IPS-NIHi11 (cell line): ENCODE measurements around the gene RYR2.

ENCODE experiments used
- DNase-seq: peaks from one replicate; pipeline ENCODE4 v3.0.0; 2012; ENCODE audit warnings: mixed read lengths, low spot score

Gene RYR2

DNA sequence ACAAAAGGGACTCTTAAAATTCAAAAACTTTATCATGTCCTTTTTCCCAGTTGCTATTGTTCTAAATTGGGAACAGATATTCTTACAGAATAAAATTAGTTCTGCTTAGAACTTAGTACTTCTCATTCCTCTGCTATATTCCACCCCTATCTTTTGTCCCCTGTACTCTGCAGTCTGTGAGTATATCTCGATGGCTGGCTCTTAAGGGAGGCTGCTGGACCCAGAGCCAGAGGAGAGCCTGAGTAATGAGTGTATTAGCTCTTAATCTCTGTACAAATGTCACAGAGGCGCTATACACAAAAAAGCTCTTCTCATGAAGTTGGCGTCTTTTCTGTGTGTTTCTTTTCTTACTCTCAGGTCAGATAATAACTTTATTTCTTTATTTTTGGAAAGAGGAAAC lies 425.3 kb downstream of the RYR2 start:
- DNase-seq: no peak

DNA sequence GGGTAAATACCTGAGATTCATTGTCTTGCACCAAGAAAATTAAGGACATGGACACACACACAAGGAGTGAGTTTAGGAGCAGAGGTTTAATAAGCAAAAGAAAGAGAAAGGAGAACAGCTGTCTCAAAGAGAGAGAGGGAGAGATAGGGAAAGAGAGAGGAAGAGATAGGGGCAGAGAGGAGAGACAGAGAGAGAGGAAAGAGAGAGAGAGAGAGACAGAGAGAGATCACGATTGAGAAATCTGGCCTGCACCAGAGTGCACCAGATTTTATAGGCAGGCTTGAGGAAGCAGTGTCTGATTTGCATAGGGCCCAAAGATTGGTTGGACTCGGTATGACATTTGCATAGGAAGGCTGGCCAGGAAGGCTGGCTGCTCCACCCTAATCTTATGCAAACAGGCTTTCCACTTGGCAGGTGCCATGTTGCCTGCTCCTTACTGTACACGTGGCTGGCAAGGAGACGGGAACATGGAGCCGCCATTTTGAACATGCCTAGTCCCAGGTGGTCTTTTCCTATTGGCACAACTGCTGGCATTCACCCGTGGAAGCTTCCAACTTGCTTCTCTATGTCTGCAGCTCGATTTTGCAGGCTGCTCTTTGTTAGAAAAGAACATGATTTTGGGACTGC lies 428.8 kb downstream of the RYR2 start:
- DNase-seq: peak; percentile 26

DNA sequence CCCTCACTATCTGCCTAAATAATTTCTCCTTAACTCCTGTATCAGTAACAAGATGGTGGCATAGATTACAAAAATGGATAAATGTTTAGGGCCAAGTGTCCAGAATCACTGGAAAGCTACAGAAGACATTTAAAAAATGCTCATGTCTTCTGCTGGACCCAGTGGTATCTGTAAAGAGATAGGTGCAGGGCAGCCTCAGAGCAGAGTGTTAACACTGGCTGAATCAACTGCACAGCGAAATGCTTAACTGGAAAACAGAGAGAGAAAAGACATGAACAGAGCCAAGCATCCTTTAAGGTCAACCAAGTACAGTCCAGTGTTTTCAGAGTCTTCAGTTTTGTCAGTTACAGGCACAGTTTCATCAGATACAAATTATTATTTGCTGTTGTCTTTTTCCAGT lies 429.4 kb downstream of the RYR2 start:
- no peak for DNase-seq

DNA sequence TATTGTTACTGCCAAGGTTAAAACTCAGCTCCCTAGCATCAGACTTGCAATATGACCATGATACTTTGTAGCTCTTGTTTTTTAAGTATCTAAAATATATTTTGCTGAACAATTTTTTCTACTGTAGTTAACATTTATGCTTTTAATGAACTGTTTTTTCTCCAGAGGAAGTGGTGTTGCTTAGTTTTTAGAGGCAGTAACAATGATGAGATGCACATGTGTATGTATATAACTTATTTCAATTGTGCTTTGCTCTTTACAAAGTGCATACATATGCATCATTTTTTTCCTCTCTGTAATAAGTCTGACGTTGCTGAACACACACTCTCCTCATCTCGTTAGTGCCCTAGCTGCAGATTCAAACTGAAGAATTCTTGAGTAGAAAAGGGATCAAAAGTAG lies 430.0 kb downstream of the RYR2 start:
- DNase-seq: no peak

DNA sequence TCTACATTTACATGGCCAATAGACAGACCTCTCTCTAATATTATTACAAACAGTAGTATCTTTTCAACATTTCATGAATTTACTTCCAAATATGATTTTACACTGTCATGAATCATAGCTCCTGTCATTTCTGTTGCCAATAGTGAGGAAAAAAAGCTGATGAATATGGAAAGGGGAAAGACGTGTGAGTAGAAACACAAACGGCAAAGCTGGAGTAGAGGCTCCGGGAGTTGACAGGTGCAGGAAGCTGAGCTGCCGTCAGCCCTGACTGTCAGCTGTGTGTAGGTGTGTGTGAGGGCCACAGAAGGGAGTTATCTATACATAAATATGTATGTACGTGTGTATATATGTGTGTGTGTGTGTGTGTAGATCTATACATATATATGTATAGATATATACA lies 431.9 kb downstream of the RYR2 start:
- no peak for DNase-seq

DNA sequence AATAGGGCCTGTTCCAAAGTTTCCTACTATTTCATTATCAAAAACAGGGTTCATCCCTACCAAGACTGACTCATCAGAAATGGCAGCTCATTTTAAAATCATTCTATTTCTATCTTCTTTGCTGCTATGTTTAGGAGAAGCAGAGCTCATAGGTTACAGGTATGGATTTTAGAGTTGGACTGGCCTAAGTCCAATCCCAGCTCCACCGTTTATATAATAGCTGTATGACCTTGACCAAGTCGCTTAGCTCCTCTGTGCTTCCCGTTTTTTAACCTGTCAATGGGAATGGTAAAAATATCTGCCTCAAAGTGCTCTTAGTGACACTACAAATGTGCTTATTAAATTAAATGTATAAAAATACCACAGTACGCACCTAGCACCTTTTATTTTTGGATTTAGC lies 436.1 kb downstream of the RYR2 start:
- DNase-seq: no peak

DNA sequence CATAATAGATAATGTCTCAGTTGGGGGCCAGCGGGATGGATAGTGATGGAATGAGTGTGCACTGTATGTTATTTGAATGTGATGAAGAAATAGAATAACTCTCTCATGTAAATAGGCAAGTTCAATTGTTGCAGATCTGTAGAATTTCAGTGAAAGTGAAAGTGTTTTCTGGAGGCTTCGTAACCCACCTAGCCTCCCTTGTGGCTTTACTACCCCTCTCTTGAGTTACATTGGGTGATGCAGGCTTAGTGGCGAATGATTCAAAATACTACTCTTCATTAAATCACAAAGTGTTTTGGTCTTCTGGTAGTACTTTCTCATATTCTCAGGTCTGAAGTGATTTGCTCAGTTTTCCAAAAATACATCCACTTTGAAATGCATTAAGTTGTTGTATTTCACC lies 436.9 kb downstream of the RYR2 start:
- DNase-seq: no peak

DNA sequence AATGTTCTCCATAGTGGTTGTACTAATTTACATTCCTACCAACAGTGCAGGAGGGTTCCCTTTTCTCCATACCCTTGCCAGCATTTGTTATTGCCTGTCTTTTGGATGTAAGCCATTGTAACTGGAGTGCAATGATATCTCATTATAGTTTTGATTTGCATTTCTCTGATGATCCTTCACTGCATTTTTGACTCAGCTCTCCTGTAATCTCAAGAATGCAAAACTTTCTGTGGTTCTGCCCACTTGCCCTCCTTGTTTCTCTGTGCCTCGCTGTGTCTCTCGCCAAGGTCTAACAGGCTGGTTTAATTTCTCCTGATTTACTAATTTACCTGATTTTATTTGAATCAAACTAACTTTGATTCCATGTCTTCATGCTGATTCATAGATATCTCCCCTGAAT lies 440.8 kb downstream of the RYR2 start:
- DNase-seq: no peak

DNA sequence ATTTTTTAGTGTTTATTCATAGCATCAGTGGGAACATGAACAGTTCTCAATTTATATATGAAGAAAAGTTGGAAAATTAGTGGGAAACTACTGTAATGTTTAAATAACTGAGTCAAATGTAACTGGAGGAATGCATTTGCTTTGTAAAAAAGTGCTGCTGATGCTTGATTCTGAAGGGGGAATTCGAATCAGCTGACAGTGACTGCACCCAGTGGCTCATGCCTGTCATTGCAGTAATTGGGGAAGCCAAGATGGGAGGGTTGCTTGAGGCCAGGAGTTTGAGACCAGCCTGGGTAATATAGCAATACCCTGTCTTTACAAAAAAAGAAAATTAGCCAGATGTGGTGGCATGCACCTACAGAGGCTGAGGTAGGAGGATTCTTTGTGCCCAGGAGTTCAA lies 450.4 kb downstream of the RYR2 start:
- peak; percentile 26 for DNase-seq

DNA sequence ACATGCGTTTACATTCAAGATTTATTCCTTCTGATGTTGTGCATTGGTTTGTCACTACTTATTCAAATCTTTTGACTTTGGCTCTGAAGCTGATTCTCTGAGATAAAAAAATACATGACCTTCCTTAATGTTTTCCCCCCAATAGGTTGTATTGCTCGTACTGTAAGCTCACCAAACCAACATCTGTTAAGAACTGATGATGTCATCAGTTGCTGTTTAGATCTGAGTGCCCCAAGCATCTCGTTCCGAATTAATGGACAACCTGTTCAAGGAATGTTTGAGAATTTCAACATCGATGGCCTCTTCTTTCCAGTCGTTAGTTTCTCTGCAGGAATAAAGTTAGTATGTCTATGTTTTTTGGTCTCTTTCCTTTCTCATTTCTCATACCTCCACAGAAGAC lies 458.6 kb downstream of the RYR2 start:
- no peak for DNase-seq

DNA sequence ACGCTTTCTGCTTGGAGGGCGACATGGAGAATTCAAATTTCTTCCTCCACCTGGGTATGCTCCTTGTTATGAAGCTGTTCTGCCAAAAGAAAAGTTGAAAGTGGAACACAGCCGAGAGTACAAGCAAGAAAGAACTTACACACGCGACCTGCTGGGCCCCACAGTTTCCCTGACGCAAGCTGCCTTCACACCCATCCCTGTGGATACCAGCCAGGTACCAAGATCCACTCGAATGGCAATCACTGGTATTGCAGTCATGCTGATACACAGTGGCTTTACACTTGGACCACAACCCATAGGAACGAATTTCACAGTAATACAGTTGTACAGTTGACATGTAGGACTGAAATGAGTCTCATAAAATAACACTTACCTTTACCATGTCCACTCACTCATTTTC lies 461.3 kb downstream of the RYR2 start:
- no peak for DNase-seq

DNA sequence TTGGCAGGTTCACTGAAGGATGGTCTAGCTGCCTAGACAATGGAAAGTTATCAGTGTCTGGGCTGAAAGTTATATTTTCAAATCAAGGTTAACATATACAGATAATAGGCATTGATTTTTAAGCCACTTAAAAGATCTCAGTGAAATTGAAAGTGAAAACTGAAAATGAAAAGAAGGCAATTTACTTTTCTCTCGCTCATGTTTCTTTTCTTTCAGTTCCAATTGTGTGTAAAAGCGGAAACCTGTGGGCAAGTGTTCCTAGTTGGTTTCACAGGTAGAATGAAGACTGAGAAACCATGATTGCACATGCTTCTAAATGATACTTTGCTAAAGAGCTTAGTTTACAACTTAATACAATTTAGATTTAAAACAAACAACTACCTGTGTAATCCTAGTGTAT lies 465.0 kb downstream of the RYR2 start:
- no peak for DNase-seq

DNA sequence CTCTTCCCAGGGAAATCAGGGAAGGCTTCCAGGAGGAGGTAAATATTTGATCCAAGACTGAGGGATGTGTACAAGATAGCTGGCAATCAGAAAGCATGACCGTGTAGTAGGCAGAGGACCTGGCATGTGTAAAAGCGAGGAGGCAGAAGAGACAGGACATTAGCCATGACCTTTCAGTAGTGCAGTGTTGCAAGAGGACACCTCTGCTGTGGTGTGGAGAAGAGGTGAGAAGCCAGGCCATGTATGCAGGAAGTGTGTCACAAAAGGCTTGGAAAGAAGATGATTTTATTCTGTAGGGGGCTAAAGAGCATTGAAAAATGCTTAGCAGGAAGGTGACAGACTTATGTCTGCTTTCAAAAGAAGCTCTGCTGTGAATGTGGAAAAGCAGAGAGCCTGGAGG lies 467.8 kb downstream of the RYR2 start:
- no peak for DNase-seq

DNA sequence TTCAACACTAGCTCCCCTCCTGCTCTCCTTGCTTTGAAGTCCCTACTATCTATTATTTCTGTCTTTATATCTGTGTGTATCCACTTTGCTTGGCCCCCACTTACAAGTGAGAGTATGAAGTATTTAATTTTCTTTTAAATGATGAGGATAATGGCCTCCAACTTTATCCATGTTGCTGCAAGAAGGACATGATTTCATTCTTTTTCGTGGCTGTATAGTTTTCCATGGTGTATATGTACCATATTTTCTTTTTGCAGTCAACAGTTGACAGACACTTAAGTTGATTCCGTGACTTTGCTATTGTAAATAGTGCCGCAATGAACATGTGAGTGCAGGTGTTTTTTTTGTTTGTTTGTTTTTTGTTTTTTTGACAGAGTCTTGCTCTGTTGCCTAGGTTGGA lies 483.1 kb downstream of the RYR2 start:
- no peak for DNase-seq

DNA sequence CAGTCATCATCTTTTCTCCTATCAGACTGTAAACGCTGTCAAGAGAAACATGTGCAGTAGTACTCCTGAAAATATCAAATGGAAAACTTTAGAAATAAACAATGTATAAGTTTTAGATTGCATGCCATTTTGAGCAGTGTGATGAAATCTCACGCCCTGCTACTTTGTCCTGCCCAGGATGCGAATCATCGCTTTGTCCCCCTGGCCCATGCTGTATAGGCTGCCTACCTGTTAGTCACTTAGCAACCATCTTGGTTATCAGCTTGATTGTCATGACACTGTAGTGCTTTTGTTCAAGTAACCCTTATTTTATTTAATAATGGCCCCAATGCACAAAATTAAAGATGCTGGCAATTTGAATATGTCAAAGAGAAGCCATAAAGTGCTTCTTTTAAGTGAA lies 485.8 kb downstream of the RYR2 start:
- no peak for DNase-seq

DNA sequence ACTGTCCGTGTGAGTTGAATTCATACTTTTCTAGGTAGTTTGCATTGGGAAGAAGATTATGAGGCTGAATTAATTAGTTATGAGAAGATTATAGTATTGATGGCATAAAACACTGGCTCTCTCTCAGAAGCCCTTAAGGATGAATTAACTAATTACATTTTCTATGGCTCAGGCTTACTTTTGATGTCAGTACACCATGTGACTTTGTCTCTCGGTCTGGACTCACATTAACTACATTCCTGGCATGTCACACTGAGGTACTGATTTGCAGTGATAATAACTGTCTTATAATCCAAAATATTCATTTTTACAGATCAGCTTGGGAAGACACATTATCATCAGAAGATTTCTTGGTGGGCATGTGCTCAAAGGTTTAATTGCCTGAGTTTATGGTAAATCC lies 486.6 kb downstream of the RYR2 start:
- DNase-seq: no peak

DNA sequence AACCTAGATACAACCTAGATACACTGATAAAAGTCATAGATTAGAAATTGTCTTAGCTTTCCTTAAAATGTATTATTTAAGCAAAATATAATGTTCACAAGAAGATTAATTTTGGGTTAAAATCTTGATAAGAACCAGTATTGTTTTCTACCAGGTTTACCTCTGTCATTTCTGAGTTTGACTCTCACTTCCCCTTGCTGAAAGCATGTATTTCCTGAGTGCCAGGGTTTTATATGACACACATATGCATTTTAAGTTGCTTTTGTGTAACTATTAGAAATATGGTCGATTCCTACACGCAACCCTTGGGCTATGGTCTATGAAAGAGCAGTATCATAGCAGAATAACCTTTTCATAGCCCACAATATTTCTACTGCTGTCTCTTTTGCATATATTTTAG lies 497.1 kb downstream of the RYR2 start:
- no peak for DNase-seq

DNA sequence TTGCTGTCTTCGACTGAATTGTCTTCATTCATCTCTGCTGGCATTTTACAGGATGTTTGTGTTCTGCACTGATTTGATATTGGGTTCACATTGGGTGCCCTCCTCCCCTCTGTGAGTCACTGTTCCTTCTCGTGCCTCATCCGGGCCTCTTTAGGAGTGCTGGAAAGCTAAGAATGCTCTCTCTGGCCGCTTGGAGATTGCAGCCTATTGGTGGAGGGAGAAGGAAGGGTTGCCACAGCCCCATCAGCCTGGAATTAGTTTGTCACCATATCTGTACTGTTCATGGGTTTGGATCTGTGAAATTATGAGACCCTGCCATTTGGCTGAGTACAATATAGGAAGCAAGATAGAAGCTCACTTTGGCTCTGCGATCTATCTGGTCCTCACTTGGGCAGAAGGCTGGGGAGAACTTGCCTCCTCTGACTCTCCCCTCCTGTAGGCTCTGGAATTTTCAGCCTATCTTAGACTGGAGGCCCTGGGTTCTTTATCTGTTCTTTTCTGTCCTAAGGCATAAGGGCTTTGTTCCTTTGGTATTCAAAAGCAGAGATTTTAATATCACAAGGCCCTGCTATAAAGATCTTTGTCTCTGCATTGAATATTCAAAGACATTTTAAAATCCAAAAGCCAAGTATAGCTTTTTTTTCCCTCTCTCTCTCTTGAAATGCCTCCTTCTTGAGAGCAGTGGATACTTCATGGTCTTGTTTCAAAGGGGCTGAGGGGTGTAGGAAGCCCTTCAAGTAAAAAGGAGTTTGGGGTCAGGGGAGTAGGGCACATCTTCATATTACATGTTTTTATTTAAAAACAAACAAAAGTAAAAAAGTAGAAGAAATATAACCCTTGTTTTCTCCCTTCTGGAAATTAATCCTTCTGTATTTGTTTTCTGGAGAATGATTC lies 500.8 kb downstream of the RYR2 start:
- no peak for DNase-seq

DNA sequence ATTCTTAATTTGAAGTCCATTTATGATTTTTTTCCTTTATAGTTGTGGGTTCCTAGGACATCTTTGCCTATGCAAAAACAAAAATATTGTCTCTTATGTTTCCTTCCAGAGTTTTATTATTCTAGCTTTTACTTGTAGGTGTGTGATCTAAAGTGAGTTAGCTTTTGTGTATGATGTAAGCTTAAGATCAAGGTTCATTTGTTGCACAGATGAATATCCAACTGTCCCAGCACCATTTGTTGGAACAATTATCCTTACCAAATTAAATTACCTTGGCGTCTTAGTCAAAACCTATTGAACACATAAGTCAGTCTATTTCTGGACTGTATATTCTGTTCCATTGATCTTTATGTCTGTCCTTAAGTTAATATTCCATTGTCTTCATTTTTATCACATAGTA lies 511.1 kb downstream of the RYR2 start:
- DNase-seq: no peak

DNA sequence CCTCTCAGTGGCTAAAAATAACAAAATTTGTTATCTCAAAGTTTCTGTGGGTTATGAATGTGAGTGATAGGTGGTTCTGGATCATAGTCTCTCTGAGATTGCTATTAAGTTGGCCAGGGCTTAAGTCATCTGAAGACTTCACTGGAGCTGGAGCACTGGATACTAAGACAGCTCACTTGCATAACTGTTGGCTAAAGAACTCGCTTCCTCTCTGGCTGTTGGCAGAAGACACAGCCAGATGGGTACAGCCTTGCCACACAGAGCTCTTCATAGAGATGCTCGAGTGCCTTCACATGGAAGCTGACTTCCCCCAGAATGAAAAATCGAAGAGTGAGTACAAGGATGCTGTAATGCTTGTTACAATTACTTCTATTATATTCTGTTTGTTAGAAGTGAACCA lies 514.9 kb downstream of the RYR2 start:
- DNase-seq: no peak

DNA sequence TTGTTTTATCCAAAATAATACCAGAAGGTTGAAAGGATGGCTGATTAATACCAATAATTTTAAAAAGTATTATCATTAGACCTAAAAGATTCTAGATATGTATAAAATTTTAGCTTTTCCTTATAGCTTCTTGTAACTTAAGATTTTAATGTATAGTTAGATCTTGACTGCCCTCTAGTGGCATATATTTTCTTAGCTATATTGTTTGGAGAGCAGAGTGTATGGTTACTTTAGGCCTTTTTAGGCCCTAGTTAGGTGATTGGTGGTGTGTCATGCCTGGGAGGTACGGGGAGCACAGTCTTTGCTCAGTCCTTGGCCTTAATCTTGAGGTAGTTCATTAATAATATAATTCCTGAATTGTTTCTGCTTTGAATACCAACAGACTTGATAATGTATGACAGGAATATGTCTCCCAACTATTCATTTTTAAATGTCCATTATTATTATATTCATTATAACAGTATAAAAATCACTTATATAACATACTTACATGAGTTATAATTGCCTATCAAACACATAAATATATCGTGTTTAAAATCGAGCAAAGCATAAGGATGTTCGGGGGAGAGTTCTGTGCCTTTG lies 520.3 kb downstream of the RYR2 start:
- peak; percentile 65 for DNase-seq

DNA sequence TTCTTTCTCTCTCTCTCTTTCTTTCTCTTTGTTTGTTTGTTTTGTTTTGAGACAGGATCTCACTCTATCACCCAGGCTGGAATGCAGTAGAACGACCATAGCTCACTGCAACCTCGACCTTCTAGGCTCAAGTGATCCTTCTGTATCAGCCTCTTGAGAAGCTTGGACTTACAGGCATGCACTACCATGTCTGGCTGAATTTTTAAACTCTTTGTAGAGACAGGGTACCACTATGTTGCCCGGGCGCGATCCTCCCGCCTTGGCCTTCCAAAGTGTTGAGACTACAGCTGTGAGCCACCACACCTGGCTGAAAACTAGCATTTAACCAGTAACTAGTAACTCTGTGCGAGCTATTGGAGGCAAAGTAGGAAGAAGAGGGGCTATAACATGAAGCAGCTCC lies 523.3 kb downstream of the RYR2 start:
- DNase-seq: no peak

DNA sequence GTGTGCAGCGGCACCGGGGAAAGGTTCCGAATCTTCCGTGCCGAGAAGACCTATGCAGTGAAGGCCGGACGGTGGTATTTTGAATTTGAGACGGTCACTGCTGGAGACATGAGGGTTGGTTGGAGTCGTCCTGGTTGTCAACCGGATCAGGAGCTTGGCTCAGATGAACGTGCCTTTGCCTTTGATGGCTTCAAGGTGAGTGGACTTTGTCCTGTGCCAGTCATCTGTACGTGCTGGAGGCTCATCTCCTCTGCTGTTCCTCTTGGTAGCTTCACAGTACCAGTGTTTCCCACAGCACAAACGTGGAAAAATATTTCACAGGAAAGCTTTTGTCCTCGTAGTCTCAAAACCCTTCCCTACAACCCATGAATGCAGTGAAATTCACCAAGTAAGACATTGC lies 524.6 kb downstream of the RYR2 start:
- no peak for DNase-seq

DNA sequence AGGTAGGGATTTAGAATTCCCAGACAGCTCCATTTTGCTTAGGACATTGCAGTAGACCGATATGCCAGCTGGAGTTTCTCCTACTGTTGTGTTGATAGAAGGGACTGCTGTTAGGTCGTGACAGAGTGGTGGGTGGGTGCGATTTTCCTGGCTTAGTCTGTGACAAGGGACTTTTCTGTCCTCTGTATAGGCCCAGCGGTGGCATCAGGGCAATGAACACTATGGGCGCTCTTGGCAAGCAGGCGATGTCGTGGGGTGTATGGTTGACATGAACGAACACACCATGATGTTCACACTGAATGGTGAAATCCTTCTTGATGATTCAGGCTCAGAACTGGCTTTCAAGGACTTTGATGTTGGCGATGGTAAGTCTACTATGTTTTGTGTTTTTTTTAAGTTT lies 527.0 kb downstream of the RYR2 start:
- no peak for DNase-seq
